NB4 (cell line): ENCODE results near the gene SCAPER.

Source experiments
- MAX ChIP-seq: IDR thresholded peaks from 2 replicates; pipeline ENCODE4 v1.6.1; 2011; ENCODE audit warnings: low read depth, low read length
- MYC ChIP-seq: IDR thresholded peaks from 2 replicates; pipeline ENCODE4 v1.6.1; 2011; ENCODE audit warnings: low read depth, low read length
- POLR2A ChIP-seq: IDR thresholded peaks from 2 replicates; pipeline ENCODE4 v1.6.1; 2011; ENCODE audit warnings: mild to moderate bottlenecking; ENCODE audit not compliant: insufficient read length; ENCODE audit errors: extremely low read depth
- TF ChIP-seq, protein P1 (sequence below): IDR thresholded peaks from one replicate; pipeline ENCODE4 v1.5.1; 2012; ENCODE audit warnings: low read depth, low read length

DNA sequence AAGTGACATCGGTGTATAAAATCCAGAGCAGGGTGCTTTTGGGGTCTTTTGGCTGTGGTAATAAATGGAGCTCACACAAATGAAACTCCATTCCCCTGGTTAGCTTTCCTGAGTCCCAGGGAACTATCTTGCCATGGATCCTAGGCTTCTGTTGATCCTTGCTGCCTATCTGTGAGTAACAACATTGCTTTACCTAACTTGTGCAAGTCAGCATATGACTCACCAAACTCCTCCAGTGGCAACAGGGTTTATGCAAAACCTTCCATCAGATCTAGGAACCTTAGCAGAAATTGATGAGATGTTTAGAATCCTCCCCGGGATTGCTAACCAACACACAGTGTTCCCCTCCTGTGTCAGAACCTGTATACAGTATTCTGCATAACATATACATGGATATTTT lies 105.4 kb downstream of the SCAPER start:
- TF ChIP-seq, protein P1, sequence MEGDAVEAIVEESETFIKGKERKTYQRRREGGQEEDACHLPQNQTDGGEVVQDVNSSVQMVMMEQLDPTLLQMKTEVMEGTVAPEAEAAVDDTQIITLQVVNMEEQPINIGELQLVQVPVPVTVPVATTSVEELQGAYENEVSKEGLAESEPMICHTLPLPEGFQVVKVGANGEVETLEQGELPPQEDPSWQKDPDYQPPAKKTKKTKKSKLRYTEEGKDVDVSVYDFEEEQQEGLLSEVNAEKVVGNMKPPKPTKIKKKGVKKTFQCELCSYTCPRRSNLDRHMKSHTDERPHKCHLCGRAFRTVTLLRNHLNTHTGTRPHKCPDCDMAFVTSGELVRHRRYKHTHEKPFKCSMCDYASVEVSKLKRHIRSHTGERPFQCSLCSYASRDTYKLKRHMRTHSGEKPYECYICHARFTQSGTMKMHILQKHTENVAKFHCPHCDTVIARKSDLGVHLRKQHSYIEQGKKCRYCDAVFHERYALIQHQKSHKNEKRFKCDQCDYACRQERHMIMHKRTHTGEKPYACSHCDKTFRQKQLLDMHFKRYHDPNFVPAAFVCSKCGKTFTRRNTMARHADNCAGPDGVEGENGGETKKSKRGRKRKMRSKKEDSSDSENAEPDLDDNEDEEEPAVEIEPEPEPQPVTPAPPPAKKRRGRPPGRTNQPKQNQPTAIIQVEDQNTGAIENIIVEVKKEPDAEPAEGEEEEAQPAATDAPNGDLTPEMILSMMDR: no peak
- TF ChIP-seq POLR2A (no peak), MAX (no peak), MYC (no peak)
